ENCODE measurements around the gene BACE1. TPM values are rescaled to one million over a fixed set of nuclear protein-coding genes. Genes with fewer than 3 reads are reported as not detected.
"Not testable (repeated sequence)": the region's sequence is repeated elsewhere in the genome, so short reads cannot be mapped to it uniquely, and the experiment has no call there.

Gene BACE1
- total RNA-seq, result 30.8 TPM

GRCh38 chr11:117316197-117316961 lies at the start of gene BACE1:
Gene BACE1 (minus strand): TSS chr11:117316256. CDS start chr11:117315795, 461 bp downstream.
- peak; percentile 87 for DNase-seq (ENCODE audit: low spot score)
- intact Hi-C loops (cut with DNase I), result no loop called here
- peak; percentile 96 for ATAC-seq

GRCh38 chr11:117361432-117361831 lies 45.4 kb upstream of the BACE1 start:
- DNase-seq (ENCODE audit: low spot score), result no peak
- intact Hi-C loops (cut with DNase I), result no loop called here
- no peak for ATAC-seq

- ATAC-seq (no peak), DNase-seq (ENCODE audit: low spot score) (no peak)
- intact Hi-C loops (cut with DNase I), result no loop called here
Measured at GRCh38 chr11:117356126-117356890, 40.3 kb upstream of the BACE1 start.

GRCh38 chr11:117354550-117354949 lies 38.5 kb upstream of the BACE1 start:
- ATAC-seq (no peak), DNase-seq (ENCODE audit: low spot score) (no peak)
- intact Hi-C loops (cut with DNase I), result no loop called here

GRCh38 chr11:117345039-117345438 lies 29.0 kb upstream of the BACE1 start:
- no peak for DNase-seq (ENCODE audit: low spot score)
- no peak for ATAC-seq
- intact Hi-C loops (cut with DNase I), result no loop called here

- intact Hi-C loops (cut with DNase I), result no loop called here
- DNase-seq (ENCODE audit: low spot score) (no peak), ATAC-seq (no peak)
Measured at GRCh38 chr11:117337076-117337475, 21.0 kb upstream of the BACE1 start.

- DNase-seq (ENCODE audit: low spot score) (no peak), ATAC-seq (no peak)
- intact Hi-C loops (cut with DNase I), result no loop called here
Measured at GRCh38 chr11:117335399-117335798, 19.3 kb upstream of the BACE1 start.

GRCh38 chr11:117334896-117335295 lies 18.8 kb upstream of the BACE1 start:
- no peak for DNase-seq (ENCODE audit: low spot score)
- ATAC-seq, result no peak
- intact Hi-C loops (cut with DNase I), result no loop called here

- ATAC-seq, result no peak
- intact Hi-C loops (cut with DNase I), result no loop called here
Measured at GRCh38 chr11:117333917-117334316, 17.9 kb upstream of the BACE1 start.

GRCh38 chr11:117332843-117333242 lies 16.8 kb upstream of the BACE1 start:
- ATAC-seq (no peak), DNase-seq (ENCODE audit: low spot score) (no peak)
- intact Hi-C loops (cut with DNase I), result no loop called here

More at GRCh38 chr11:117333917-117334316, 17.9 kb upstream of the BACE1 start:
- no peak for DNase-seq (ENCODE audit: low spot score)

GRCh38 chr11:117328375-117329010 lies 12.4 kb upstream of the BACE1 start:
- no peak for DNase-seq (ENCODE audit: low spot score)
- intact Hi-C loops (cut with DNase I), result no loop called here
- ATAC-seq, result peak; percentile 46

GRCh38 chr11:117327567-117328374 lies 11.7 kb upstream of the BACE1 start, which contains the start of gene CEP164:
Gene CEP164 (plus strand): TSS chr11:117327854. CDS start chr11:117338587, 10,733 bp downstream.
- peak; percentile 98 for ATAC-seq
- intact Hi-C loops (cut with DNase I), result no loop called here
- peak; percentile 97 for DNase-seq (ENCODE audit: low spot score)

- intact Hi-C loops (cut with DNase I); ATAC-seq; DNase-seq (ENCODE audit: low spot score): not testable (repeated sequence)
Measured at GRCh38 chr11:117327255-117327566, 11.2 kb upstream of the BACE1 start.

GRCh38 chr11:117319214-117319840 lies 3.3 kb upstream of the BACE1 start:
- DNase-seq (ENCODE audit: low spot score) (no peak), ATAC-seq (no peak)
- intact Hi-C loops (cut with DNase I), result no loop called here

GRCh38 chr11:117318738-117319137 lies 2.7 kb upstream of the BACE1 start:
- DNase-seq (ENCODE audit: low spot score) (no peak), ATAC-seq (no peak)
- intact Hi-C loops (cut with DNase I), result no loop called here

GRCh38 chr11:117315285-117316196 lies 515 bp downstream of the BACE1 start:
- peak; percentile 7 for ATAC-seq
- intact Hi-C loops (cut with DNase I), result no loop called here
- DNase-seq (ENCODE audit: low spot score), result peak; percentile 58

- DNase-seq (ENCODE audit: low spot score) (peak; percentile 40), ATAC-seq (no peak)
- intact Hi-C loops (cut with DNase I), result no loop called here
Measured at GRCh38 chr11:117314840-117315239, 1.2 kb downstream of the BACE1 start.

Measured in sciatic nerve (tissue), 2 donors.